ENCODE results near the gene CNPY1.
A peak's percentile ranks its signal among the peaks of the same experiment; 100 is the strongest.

Gene CNPY1

DNA sequence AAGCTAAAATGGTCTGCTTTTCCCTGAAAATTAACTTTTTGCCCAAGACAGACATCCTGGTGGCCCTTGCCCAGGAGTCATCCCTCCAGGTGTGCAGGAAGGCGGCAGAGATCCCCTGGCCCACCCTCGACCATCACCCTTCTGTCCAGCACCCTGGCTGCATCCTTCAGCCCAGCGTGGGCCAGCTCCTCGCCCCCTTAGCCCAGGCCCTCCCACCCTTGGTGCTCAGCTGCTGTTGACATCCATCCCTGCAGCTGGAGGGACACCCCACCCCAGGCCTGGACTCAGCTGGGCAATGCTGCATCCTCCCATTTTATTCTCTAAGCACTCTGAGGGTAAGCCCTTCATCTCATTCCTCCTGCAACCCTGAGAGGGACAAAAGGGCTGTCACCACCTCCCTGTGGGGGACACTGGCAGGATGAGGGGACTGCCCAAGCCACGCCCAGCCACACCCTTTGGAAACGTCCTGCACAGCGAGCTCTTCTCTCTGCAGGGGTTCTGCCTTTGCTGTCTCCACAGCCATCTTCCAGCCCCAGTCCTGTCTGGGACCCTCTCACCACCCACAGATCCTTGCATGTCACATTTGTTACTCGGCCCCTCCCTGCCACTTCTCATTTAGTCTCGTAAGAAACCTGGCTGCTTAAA lies 57.8 kb downstream of the CNPY1 start:
- no peak for DNase-seq (ENCODE audit: low spot score)

DNA sequence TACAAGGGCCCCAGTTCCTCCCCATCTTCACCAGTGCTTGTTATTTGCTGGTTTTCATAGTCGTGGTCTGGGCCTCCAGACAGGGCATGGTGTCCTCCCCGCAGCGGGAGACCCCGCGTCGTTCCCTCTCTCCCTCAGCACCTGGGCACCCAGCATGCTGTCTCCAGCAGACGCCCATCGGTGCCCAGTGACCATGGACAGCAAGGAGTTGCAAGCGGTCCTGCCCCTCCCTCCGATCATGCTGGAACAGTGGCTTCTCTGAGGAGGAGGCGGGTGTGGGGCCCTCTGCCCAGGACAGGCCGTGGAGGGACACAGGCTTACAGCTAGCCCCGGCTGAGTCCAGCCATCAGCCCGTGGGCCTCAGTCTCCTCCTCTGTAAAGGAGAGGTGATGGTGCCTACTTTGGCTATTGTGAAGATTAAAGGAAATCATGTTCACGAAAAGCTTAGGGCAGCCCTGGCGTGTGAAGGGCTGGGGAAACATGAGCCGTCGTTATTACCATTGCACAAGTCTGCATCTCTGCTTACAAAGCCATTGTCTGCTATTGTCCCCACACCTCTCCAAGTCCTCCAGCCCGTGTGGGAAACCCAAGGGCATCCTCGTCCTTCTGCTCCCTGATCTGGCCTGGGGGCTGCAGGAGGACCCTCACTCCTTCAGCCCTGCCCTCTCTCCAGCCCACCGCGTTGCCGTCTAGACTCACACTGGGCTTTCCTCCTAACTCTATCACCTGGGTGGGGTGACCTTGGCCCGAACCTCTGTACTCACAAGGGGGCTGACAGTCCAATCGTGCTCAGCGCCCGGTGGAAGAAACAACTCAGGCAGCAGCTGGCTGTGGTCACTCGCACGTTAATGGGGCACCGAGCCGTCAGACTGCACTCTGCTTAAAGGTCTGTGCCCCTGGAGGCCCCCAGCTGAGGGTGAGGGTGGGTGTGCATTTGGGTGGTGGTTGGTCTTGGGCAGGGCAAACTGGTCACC lies 58.6 kb downstream of the CNPY1 start:
- DNase-seq (ENCODE audit: low spot score): no peak

DNA sequence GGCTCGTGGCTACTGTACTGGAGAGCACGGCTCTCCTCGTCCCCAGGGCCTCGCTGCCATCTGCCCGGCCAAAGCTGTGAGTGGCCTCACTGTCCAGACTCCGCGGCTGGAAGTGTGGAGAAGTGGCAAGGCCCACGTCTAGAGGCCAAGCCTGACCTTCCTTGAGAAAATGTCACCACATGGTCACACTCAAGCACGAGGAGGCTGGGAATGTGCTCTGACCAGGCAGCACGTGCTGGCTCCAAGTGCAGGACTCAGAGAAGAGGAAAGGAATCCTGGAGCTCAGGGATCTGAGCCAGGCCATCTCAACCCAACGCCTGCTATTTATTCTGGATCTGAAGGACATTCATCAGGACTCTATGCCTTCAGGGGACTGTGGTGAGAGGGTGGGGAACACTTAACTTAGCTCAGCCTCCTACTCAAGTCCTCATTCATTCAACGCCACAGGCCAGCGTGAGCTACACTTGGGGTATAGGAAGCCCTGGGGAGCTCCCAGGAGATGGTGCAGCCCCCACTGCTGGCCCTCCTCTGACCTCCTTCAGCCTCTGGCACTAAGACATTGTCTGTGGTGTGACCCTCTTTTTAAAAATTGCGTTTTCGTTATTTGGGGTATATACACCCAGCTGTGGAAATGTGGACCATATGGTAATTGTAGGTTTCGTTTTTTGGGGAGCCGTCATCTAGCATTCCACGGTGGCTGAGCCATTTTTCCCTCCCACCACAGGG lies 59.4 kb downstream of the CNPY1 start:
- no peak for DNase-seq (ENCODE audit: low spot score)

DNA sequence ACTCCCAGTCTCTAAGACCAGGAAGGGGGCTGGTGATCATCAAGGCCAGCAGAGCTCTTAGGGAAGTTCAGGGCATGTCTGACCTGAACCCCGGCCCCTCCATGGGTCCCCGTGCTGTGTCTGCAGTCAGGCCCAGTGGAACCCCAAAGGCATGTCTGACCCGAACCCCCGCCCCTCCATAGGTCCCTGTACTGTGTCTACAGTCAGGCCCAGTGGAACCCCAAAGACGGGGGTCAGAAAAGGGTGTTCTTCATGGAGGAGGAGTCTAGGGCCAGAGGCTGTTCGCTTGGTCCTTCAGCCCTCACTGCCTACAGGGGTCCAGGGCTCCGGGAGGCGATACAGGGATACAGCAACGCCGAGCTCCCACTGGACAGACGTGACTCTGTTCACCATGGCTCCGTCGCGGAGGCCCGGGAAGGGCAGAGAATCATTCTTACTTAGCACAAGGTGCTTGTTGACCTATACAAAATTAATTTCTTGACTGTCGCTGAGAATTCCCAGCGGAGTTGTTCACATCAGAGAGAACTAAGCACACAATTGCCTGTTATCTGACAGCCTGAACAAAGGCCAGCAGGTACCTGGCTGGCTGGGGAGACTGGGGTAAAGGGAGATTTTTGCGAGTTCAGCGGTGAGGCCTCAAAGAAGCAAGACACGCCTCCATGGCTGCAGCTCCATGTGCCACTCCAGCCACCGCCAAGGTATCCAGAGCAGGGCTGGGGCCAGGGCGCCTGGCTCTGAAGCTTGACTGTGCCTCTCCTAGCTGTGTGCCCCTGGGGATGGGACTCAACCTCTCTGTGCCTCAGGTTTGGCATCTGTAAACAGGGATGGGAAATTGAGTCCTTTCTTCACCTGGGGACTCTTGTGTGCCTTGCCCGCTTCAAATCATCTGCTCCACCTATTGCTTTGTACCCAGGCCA lies 61.6 kb downstream of the CNPY1 start:
- DNase-seq (ENCODE audit: low spot score): no peak

DNA sequence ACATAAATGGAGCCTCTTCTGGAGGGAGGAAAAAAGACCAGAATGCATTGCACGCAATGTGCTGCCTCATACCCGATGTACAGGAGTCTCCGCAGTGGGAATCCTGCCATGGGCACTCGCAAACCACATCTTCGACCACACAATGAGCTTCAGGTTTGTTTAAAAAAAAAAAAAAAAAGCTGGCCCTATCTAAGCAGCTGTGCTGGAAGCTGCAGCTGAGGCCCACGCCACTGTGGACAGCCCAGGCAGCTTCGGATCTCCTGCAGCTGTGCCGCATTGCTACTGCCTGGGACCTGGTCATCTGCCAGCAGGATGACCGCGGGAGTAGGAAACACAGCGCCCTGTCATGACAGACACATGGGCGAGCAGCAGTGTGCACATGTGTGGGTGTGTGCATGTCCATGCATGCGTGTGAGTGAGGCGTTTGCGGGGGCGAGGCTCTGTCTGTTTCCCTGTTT lies 62.5 kb downstream of the CNPY1 start:
- DNase-seq (ENCODE audit: low spot score): no peak

DNA sequence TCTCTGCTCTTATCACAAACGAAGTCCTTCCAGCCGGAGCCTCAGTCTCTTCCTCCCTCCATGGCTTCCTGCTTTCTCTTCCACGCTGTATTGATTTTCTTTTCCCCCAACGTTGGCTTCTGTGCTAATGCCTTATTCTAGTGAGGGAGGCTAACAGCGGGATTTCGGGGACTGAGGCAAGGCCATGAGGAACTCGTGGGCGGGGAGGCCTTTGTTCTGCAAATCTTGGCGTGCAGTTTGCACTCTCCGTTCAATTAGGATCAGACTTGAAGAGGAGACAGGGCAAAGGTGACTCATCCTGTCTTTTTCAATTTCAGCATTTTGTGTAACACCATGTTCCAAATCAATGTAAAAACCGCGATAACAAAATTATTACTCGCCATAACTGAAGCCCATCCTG lies 63.1 kb downstream of the CNPY1 start:
- DNase-seq (ENCODE audit: low spot score): no peak

DNA sequence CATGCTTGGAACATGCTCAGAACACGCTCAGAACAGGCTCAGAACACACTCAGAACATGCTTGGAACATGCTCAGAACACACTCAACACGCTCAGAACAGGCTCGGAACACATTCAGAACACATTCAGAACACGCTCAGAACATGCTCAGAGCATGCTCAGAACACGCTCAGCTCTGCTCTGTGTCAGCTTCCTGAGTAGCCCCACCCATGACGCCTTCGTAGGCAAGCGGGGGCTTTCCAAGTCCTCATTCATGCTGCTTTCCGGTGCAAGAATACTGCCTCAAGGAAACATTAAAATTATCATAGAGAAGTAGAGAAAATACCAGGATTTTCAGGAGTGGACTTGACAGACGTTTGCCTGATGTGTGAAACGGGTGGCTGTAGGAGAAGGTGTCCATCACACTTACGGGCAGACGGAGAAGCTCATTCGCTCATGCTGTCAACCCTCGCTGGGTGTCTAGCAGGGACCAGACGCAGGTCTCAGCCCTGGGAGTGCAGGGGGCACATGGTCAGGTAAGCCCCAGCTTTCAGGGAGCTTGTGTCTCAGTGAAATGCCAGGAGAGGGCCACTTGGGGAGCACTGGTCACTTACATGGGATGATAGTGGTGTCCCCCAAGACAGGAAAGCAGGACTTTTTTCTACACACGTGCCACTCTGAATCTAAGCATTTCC lies 63.7 kb downstream of the CNPY1 start:
- no peak for DNase-seq (ENCODE audit: low spot score)

DNA sequence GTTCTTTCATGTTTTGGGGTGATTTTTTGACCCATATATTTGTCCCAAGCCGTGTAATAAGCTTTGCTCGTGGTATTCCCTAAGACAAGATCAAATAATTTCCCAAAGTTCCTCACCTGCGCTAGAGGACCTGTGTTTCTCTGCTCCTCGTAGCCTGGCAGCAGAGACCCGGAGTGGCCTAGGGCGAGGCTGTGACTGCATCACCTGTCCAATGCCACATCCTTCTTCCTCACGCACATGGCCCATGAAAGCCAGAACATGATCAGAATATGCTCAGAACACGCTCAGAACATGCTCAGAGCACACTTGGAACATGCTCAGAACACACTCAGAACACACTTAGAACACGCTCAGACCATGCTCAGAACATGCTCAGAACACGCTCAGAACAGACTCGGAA lies 64.6 kb downstream of the CNPY1 start:
- DNase-seq (ENCODE audit: low spot score): no peak

DNA sequence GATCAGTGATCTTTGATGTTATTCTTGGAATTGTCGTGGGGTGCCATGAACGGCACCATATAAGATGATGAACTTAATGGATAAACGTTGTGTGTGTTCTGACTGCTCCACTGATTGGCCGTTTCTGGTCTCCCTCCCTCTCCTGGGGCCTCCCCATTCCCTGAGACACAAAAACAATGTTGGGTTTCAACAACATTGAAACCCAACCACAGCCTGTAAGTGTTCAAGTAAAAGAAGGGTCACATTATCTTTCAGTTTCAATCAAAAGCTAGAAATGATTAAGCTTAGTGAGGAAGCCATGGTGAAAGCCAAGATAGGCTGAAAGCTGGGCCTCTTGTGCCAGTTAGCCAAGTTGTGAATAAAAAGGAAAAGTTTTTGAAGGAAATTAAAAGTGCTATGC lies 68.9 kb downstream of the CNPY1 start:
- DNase-seq (ENCODE audit: low spot score): peak; percentile 61

DNA sequence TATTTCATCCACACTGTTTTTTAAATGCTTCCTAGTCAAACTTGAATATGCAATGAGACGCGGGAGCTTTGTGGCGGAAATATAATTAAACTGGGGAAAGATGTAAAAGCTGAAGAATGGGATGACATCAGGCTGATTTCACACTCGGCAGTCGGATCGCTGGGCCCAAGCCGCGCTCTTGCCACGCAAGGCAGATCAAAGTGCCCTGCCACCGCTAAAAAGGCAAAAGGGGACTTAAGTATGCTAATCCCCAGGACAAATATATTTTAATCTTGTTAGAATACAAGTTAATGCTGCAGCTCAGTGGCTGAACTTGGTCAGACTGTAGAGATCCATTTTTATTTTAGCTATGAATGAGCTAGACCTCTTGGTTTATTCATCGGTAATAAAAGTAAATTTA lies 74.6 kb downstream of the CNPY1 start:
- DNase-seq (ENCODE audit: low spot score): no peak

DNA sequence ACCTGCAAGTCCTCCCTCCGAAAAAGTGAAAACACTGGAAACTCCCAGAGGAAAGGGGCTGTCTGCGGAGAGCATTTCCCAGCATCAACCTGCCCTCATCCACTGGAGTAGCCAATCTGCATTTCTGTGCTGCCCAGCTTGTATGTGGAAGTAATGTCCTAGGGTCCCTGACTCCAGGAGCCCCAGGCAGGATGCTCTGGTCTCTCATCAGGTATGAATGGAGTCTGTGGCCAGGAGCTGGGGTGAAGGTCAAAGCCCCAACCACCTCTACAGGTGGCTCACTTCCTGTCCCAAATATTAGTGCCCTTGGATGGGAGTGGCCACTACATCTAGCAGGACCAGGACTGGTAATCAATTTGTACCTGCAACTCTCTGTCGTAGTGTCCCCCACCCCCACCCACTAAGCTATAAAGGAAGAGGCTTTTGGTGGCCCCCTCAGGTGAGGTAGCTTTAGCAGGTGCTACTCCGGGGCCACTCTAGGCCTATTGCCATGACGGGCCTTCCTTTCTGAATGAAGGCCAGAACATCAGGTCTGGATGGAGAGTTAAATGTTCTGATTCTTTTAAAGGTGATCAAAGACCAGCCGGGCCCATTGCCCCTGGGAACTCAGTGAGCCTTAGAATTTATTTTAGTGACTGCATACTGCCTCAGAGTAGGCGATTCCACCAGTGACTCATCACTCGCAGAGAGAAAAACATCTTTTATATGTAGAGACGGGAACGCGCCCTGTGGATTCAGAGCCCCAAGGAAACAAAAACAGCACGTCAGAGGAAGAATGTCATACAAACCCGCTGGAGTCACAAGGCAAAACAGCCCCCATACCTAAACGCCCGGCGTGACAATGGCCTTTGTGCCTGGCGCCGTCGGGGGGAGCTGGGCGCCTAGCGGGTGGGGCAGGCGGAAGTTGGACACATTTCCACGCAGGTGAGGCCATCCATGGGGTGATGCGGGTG lies 75.4 kb downstream of the CNPY1 start:
- DNase-seq (ENCODE audit: low spot score): no peak

DNA sequence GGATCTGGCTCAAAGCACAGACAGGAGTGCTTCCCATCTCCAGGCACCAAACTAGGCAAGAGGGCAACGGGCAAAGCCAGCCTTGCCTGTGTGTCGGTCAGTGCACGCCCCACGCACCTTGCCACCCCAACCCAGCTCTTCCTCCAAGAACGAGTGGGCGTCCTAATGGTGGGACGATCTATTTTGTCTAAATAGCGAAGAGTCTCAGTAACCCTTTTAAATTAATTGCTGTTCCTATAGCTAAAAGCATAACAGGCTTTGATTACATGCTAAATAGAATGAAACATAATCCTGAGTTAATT lies 76.2 kb downstream of the CNPY1 start:
- DNase-seq (ENCODE audit: low spot score): no peak

DNA sequence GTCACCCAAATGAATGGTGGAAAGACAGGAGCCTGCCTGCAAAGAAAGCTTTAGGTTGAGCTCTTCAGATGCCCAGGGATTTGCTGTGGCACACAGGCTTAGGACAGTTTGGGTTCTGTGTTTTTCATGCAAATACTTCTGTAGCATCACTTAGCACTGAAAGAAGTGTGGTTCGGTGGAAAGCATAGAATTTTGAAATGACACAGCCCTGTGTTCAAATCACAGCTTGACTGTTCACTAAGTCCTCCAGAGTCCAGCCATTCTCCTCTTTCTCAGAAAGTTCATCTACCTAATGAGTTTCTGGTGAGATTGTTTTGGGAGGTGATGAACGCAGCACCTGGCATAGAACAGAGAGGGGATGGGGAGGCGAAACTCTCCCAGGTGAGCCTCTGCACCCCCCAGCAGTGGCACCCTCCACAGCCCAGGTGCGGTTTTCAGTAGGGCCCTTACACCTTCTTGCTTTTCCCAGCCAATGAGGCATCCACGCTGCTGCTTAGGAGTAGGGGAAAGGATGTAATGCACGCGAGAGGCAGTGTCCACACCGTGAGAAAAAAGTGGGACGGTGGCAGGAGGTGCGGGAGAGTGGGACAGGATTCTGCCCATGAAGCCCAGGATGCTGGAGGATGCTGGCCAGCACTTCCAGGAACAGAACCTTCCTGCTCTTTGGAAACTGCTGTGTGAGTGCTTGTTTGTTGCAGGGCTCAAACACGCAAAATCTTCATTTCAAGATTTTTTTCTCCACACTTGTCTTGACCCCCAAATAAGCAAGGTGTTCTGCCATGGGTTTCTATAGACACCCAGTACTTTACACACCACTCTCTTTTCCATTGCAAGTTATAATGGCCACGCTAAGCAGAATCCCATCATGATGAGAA lies 76.8 kb downstream of the CNPY1 start:
- no peak for DNase-seq (ENCODE audit: low spot score)

DNA sequence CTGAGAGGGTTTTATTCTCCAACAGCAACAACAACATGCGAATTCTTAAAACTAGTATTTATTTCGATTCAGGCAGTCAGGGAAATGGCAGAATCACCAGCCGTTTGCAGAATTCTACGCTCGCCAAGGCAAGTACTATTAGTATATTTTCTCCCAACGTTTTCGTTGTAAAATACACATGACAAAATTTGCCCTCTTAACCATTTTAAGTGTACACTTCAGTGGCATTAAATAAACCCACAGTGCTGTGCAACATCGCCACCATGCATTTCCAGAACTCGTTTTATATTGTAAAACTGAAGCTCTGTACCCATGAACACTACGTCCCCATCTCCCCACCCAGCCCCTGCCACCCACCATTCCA lies 77.6 kb downstream of the CNPY1 start:
- DNase-seq (ENCODE audit: low spot score): no peak

DNA sequence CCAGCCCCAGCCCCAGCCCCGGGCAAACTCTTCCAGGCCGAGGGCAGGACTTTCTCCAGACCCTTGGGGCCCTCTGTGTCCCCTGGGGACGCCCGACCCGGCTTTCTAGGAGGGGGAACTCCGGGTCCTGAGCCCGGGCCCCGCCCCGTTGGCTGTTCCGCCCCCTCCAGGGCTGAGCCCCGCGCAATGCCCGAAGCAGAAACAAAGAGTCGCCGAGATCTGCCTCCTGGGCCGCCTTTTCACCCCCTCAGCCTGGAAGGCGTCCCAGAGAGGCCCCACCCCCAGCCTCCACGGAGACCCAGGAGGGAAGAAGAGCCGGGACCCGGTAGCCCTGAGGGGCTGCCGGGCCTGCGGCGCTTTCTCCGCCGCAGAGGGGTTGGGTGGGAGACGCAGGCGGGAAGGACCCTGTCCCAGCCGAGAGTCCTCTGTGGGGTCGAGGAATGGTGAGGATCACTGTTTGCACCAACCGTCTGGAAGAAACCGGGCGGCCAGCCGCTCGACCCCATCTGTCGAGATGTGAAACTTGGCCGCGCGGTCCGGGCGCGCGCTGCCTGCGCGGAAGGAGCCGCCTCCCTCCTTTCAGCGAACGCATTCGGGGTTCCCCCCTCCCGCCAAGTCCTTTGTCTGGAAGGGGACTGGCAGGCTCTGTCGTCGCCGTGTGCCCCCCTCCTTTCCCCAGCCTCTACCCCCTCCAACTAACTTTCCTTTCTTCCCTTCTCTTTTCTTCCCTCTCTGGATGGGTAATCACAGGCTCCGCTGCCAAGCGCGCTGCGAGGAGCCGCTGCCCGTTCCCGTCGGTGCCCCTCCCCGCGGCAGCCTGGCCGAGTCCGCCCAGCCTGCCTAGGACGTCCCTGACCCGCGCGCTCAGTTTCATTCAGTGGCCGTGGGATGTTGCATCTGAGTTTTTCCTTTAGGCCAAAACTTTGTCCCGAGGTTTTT lies 78.2 kb downstream of the CNPY1 start:
- DNase-seq (ENCODE audit: low spot score): no peak

DNA sequence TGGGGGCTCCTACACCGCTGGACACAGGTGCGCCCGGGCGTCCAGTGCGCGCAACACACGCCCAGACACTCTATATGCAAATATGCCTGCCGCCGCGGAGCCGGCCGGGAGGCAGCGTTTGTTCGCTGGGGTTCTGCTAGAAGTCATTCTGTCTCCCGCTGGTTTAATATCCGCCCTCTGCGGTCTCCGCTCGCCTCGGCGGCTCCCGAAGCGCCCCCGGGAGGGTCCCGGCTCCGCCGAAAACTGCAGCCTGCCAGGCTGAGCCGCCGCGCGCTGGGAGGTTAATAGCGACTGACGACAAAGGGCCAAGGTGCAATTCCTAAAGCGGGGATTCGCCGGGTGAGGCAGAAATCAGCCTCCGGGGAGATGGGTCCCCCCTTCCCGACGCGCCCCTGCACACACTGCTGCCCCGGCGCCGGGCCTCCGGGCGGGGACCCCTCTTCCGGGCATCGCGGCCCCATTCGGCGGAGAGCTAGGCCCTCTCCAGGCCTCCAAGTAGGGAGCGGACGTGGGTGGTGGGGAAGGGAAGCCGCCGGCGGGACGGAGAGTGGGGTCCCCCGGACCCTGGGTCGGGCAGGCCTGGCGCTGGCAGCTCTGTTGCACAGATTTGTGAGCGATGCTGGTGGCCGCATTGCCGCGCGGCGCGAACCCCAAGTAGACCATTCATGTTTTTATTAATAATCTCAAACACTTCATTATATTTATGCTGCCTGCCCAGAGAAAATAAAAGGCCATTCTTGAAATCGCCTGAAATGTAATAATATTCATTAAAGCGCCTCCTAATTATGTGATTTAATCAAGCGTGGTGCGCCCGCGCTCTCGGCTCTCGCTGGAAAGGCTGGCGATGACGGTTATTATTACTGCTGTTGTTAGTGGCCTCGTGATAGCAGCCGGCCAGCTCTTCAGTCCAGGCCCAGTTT lies 79.3 kb downstream of the CNPY1 start:
- peak; percentile 55 for DNase-seq (ENCODE audit: low spot score)
